Right cardiac atrium (tissue), 5 donors: Measurements from ENCODE around the gene IPO9. TPM values are rescaled to one million over a fixed set of nuclear protein-coding genes. Genes with fewer than 3 reads are reported as not detected.

Source experiments
- ATAC-seq, 2 donors: fragments of 200-7000 bp; cut with Tn5 transposase; one replicate each; pipeline versions ENCODE4 v1.8.0 to v1.9.1; 2020; ENCODE audit warnings: moderate library complexity in 2 of 2, mild to moderate bottlenecking in 1 of 2
- DNase-seq, 3 donors: peaks; one replicate each; pipeline ENCODE4 v3.0.0-alpha.2; 2020
- H3K27ac ChIP-seq: one replicate; pipeline ENCODE4 v1.5.1; 2013; ENCODE audit warnings: mild to moderate bottlenecking, low read length, control low read depth, moderate library complexity
- H3K27me3 ChIP-seq: one replicate; pipeline ENCODE4 v1.6.1; 2013; ENCODE audit not compliant: control insufficient read depth, insufficient read depth
- H3K4me1 ChIP-seq: one replicate; pipeline ENCODE4 v1.6.1; 2013; ENCODE audit warnings: low read length; ENCODE audit not compliant: control insufficient read depth, insufficient read depth
- H3K4me3 ChIP-seq: one replicate; pipeline ENCODE4 v1.5.1; 2013; ENCODE audit warnings: low read length, control low read depth
- H3K9me3 ChIP-seq: one replicate; pipeline ENCODE4 v1.6.1; 2013; ENCODE audit warnings: low read length; ENCODE audit not compliant: control insufficient read depth
- WGBS: extraction: QIAGEN DNeasy Blood & Tissue Kit; methylation state at CpG from one replicate; pipeline ENCODE4 v1.1.7; 2013; 5-methylcytosine and 5-hydroxymethylcytosine counted together
- intact Hi-C, 4 donors: fragments of 100-400 bp; cut with DNase I; formaldehyde crosslinking; loops; one replicate each; pipeline versions ENCODE4 v1.11.0 to v1.14.0; 2022 to 2023
- polyA plus RNA-seq: library from polyadenylated mRNA; stranded (reverse); fragments of 200-250 nt; gene quantifications from one replicate; pipeline ENCODE4 v1.2.3, GENCODE V29; 2013
- total RNA-seq, 4 donors: library from RNA; stranded (reverse); fragmentation: NEBNext Ultra II Directional; extraction: Animal tissue kit (Norgen Biotek cat#: 25700); gene quantifications; one replicate each; pipeline ENCODE4 v1.2.1, GENCODE V29; 2021
- donor health status: healthy with polysubstance abuse.
- donor health status: DM: no; HTN: yes; CAD: no.
- donor health status: DM: no; HTN: no; CAD: no.
- donor health status: DM: no; HTN: yes; CAD: no; lungs with severe emphysema.
- donor health status: DM: yes; HTN: yes; CAD: no.

The IPO9 gene
- total and polyA plus RNA-seq, 5 donors, result 10.3 to 27.9 (median 24.4) TPM

DNA sequence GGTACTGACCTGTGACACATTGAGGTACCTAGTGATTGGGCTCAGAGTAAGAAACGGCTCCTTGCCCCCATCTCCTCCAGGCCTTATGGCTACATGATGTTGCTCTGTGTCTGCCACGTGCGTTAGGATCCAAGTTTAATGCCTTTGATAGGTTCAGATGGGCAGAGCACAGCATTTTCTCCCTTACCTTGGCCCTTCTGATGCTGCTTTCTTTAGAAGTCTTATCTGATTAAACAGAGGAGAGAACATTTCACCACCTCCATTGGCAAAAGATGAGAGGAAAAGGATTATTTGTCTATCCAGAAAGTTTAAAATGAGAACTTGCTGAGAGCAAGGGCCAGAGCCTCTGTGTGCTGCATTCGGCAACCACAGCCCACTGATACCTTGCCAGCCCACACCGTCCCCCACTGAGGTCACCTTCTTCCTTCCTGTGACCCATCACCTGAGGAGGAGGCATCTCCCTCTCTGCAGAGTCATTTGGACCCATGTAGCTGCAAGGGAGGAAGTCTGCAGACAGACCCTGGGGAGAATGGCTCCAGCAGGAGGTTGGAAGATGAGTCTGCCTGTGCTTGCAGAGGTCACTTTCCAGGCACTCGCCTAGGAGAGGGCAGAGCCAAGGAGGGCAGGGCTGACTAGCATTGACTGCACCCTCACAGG, 76.4 kb downstream of the IPO9 start:
- WGBS, result 65% methylated on average over 6 of the region's 6 CpGs
- no peak for ATAC-seq
- peaks cover 15% of the 10 kb centered on the region for H3K4me1 ChIP-seq

DNA sequence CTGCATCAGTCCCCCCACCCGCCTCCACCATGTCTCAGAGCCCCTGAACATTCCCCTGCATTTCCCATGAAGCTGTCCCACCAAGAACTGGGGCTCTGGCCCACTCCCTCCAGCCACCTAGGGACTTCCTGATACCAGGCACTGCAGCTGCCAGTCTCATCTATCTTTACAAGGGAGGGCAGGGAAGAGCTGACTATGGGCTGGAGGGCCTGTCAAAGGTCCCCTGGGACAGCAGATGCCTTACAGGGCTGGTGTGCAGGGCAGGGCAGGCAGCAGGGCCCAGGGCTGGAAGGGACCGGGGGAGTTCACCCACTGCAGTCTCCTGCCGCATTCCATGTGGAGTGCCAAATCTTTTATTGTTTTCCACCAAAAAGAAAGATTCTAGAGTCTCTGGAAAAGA, 77.4 kb downstream of the IPO9 start:
- peaks cover 15% of the 10 kb centered on the region for H3K4me1 ChIP-seq

More for the DNA sequence above, 76.4 kb downstream of the IPO9 start:
- no peaks in the 10 kb centered on the region for H3K9me3 ChIP-seq
- no peaks in the 10 kb centered on the region for H3K27me3 ChIP-seq
- DNase-seq, result no peak
- H3K27ac ChIP-seq, result peak overlapping the region; percentile 85
- no peak overlapping the region for H3K4me3 ChIP-seq
- intact Hi-C loops, result no loop called here

DNA sequence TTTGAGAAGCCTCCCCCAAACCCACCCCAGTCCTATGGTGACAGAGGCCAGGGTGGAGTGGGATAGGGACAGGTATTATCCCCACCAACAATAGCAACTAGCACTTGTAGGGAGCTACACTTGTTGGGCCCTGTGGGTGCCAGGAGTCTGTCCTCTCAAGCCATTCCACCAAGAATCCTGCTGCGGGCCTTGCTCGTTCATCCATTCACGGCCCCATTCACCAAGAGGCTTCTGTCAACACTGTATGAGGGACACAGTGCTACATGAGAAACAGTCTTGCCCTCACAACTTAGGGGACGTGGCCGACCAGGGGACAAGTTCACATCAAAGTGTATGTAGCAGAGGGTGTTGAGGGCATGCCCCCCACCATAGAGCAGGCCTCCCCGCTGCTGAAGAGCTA, 78.7 kb downstream of the IPO9 start:
- intact Hi-C loops, result no loop called here
- H3K27me3 ChIP-seq, result no peaks in the 10 kb centered on the region
- H3K9me3 ChIP-seq, result no peaks in the 10 kb centered on the region
- 92% methylated on average over 6 of the region's 6 CpGs for WGBS
- H3K27ac ChIP-seq, result no peak overlapping the region
- ATAC-seq (no peak), DNase-seq (peak in 1 of 3 donors; percentile 25)
- H3K4me3 ChIP-seq, result no peak overlapping the region
- peaks cover 18% of the 10 kb centered on the region for H3K4me1 ChIP-seq

More for the DNA sequence above, 77.4 kb downstream of the IPO9 start:
- Histone ChIP-seq H3K9me3 (no peaks in the 10 kb centered on the region), H3K27ac (peak overlapping the region; percentile 48), H3K27me3 (no peaks in the 10 kb centered on the region), H3K4me3 (no peak overlapping the region)
- DNase-seq (no peak), ATAC-seq (no peak)
- 77% methylated on average over 3 of the region's 3 CpGs for WGBS
- intact Hi-C loops, result no loop called here

DNA sequence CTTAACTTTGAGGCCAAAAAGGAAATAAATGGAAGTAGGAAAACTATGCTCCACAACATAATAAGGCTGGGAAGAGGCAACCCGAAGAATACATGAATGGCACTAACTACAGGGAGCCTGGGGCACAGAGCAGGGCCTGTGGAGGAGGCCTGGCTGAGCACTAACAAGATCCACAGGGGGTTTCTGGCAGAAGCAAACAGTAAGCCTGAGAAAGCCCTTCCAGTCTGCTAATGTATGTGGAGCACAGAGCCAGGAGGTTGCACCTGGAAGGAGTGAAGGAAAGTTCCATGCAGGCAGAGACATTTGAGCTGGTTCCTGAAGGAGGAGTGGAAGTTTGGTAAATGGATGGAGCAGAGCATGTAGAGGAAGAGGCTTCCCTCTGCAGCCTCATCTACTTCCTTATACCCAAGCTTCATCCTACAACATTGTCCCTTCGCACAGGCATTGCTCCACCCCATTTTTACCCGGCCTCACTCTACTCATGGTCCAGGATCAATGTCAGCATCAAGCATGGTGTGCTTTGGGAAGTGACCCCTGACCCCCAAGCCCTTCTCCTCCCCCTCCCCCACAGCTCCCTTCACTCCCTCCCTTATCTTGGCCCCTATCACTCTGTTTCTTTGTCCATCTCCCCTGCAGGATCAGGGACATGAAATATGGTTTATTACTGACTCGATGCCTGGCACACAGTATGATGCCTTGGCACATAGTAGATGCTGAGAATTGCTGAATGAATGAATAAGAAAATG, 83.0 kb downstream of the IPO9 start:
- no peaks in the 10 kb centered on the region for H3K9me3 ChIP-seq
- no peak overlapping the region for H3K4me3 ChIP-seq
- intact Hi-C loops, result no loop called here
- H3K27me3 ChIP-seq, result no peaks in the 10 kb centered on the region
- ATAC-seq, result no peak
- 76% methylated on average over 4 of the region's 4 CpGs for WGBS
- DNase-seq, result no peak
- H3K4me1 ChIP-seq, result peaks cover 12% of the 10 kb centered on the region
- H3K27ac ChIP-seq, result peak overlapping the region; percentile 3

DNA sequence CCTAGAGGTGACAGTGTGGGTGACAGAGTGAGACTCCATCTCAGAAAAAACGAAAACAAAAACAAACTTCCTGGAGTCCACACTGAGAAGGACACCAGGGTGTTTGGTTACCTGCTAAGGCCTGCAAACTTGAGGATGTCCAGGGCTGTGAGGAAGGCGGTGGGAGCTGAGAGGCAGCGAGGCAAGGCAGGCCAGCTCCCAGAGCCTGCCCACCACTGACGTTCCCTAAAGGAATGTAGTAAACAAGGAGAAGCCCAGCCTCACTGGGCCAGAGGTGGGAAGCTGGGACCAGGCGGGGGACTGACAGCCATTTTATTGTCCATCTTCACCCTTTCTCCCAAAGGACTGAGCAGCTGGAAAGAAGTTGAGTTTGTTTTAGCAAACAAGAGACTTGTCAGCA, 83.9 kb downstream of the IPO9 start:
- Histone ChIP-seq H3K4me3 (no peak overlapping the region), H3K27ac (peak overlapping the region; percentile 34), H3K9me3 (no peaks in the 10 kb centered on the region), H3K4me1 (peaks cover 17% of the 10 kb centered on the region), H3K27me3 (no peaks in the 10 kb centered on the region)
- ATAC-seq, result peak in 1 of 2 donors; percentile 40
- DNase-seq, result peak in 1 of 3 donors; percentile 83
- WGBS, result 51% methylated on average over 5 of the region's 5 CpGs
- intact Hi-C loops, result no loop called here

DNA sequence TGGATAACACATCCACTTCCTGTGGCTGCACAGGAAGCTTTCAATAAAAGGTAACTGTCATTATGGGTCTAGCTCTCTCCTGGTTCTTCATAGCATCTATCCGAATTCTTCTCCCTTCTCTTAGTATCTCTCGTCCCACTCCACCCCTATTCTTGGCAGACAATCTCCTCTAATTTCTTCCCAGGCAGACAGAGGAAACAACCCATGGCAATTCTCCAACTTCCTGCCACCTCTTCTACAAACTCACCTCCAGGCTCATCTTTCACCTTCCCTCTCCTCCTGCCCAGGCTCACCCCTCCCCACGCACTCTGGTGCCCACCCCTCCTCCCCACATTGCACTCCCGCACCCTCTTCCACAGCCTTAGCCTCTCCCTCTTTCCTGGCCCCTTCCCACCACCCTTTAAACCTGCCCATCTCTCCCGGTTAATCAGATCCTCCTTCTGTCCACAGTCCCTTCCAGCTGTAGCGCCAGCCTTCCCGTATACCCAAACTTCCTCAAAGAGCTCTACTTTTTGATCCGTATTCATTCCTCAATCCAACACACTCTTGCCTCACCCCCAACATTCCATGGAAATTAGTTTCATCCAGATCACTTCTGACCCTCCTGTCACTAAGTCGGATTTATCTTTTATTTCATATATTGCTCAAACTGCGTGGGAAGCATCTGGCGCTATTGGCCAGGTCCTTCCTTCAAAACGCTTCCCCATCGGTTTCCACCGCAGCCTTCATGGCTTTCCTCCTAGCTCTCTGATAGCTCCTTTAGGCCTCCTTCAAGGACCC, 85.7 kb downstream of the IPO9 start:
- H3K4me3 ChIP-seq, result no peak overlapping the region
- intact Hi-C loops, result no loop called here
- H3K27me3 ChIP-seq, result no peaks in the 10 kb centered on the region
- 70% methylated on average over 14 of the region's 14 CpGs for WGBS
- peaks cover 23% of the 10 kb centered on the region for H3K4me1 ChIP-seq
- DNase-seq (no peak), ATAC-seq (no peak)
- H3K27ac ChIP-seq, result peak overlapping the region; percentile 20
- peaks cover 2% of the 10 kb centered on the region for H3K9me3 ChIP-seq

DNA sequence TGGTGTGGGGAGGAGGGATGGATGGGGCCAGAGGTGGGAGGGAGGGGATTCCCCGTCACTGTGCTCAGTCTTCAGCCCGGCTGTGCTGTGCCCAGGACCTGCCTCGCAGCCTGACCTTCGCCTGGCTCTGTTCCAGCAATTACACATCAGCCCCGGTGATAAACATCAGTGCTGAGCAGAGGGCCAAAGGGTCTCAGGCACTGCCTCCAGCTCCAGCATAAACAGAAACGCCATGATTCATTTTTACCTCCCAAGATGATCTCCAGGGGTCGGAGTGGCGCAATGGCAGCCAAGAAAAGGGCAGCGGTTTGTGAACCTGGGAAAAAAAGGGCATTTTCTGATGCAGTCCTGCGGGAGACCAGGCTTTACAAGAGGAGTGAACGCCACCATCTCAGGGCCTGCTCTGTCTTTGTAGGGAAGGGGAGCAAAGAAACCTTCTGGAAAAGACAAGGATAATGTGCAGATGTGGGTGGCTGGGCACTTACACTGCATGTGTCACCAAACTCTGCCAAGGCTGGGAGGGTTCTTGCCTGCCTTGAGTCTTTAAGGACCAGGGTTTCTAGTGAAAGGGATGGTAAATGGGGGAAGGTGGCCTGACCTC, 87.8 kb downstream of the IPO9 start:
- Histone ChIP-seq H3K27ac (peak overlapping the region; percentile 83), H3K27me3 (no peaks in the 10 kb centered on the region), H3K4me1 (peaks cover 23% of the 10 kb centered on the region), H3K9me3 (peaks cover 2% of the 10 kb centered on the region), H3K4me3 (no peak overlapping the region)
- DNase-seq, result peak; percentile 80 to 89 (median 81)
- 32% methylated on average over 11 of the region's 11 CpGs for WGBS
- intact Hi-C loops, result no loop called here
- ATAC-seq, result peak; percentile 70 to 74

DNA sequence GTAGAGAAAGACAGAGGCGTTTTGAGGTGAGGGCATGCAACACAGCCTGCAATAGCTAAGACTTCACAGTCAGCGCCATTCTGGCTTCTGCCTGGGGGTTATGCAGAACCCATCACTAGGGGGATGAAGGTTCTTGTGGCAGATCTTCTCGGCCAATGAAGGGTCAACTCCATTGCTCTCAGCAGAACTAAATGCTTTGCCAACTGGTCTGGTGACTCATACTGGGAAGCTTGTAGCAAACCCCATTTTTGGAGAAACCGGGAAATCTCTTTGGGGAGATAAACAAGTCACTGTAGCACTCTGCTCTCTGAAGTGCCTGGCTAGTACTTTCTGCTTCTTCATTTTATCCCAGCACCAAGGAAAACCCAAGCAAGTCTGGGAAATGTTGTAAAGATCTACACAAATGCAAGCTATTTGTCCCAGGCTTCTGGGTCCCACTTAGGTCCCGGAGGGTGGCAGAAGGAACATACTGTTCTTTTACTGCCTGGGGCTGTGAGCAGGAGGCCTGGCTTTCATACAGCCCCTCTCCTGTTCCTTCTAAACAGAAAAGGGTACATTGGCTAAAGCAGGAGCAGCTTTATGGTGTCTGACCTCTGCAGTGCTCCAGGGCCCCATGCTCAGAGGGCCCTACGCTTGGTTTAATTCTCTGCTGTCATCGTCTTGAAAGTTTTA, 88.5 kb downstream of the IPO9 start:
- Histone ChIP-seq H3K4me1 (peaks cover 20% of the 10 kb centered on the region), H3K9me3 (peaks cover 2% of the 10 kb centered on the region), H3K27me3 (no peaks in the 10 kb centered on the region), H3K27ac (peak overlapping the region; percentile 83), H3K4me3 (no peak overlapping the region)
- DNase-seq (peak in 1 of 3 donors; percentile 68), ATAC-seq (peak; percentile 78 to 80)
- 52% methylated on average over 7 of the region's 7 CpGs for WGBS
- intact Hi-C loops, result no loop called here

DNA sequence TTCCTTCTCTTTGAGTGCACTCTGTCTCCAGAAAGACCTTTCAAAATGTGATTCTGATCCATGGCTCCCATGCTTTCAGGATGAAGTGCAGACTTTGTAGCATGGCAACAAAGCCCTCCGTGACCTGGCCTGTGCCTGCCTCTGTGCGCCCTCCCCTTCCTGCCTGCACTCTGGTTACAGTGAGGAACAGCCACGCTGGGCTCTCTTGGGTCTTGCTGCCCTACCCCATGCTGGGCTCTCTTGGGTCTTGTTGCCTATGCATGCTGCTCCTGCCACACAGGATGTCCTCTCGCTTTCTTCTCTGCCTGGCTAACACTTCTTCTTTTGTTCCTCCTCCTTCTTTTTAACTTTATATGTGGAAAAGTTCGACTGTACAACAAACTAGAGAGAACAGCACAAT, 89.4 kb downstream of the IPO9 start:
- peaks cover 2% of the 10 kb centered on the region for H3K9me3 ChIP-seq
- 80% methylated on average over 5 of the region's 5 CpGs for WGBS
- H3K4me1 ChIP-seq, result peaks cover 20% of the 10 kb centered on the region

DNA sequence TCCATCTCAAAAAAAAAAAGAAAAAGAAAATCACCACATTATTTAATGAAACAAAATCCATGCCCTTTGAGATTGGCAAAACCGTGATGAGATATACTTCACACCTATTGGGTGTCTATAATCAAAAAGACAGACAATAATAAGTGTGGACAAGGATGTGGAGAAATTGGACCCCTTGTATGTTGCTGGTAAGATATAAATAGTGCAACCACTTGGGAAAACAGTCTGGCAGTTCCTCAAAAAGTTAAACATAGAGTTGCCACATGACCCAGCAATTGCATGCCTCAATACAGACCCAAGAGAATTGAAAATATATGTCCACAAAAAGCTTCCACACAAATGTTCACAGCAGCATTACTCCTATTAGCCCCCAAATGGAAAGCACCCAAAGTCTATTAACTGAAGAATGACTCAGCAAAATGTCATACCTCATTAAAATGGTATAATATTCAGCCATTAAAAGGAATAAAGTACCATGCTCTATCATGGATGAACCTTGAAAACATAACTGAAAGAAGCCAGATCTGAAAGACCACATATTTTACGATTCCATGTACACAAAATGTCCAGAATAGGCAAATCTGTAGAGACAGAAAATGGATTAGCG, 93.1 kb downstream of the IPO9 start:
- Histone ChIP-seq H3K4me3 (no peak overlapping the region), H3K27ac (no peak overlapping the region), H3K27me3 (no peaks in the 10 kb centered on the region), H3K4me1 (peaks cover 12% of the 10 kb centered on the region), H3K9me3 (peaks cover 2% of the 10 kb centered on the region)
- 90% methylated on average over 3 of the region's 3 CpGs for WGBS
- intact Hi-C loops, result no loop called here
- no peak for DNase-seq
- no peak for ATAC-seq

More for the DNA sequence above, 89.4 kb downstream of the IPO9 start:
- Histone ChIP-seq H3K27ac (peak overlapping the region; percentile 83), H3K27me3 (no peaks in the 10 kb centered on the region), H3K4me3 (no peak overlapping the region)
- no peak for ATAC-seq
- intact Hi-C loops, result no loop called here
- no peak for DNase-seq
